KG1 (cell line): Measurements from ENCODE around the gene ITPR2.

Source experiments
- DNase-seq: peaks from one replicate; lab custom pipeline; 2025; lab: John Stamatoyannopoulos, UW

The ITPR2 gene

DNA sequence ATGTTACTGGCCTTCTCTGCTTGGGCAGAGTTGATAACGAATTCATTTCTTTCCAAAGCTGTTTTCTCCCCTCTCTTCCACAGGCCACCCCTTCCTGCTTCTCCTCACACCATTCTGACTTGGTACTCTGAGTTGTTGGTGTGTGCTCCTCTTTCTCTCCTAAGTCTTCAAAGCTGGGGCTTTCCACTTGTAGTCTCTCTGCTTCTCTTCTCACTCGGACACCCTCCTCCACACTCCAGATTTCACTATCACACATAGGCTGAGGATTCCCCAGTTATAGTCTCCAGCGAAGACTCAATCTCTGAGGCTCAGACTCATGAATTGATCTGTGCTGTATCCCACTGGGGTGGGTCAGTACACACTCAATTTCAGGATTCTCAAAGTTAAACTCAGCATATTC lies 436.6 kb downstream of the ITPR2 start:
- no peak for DNase-seq

DNA sequence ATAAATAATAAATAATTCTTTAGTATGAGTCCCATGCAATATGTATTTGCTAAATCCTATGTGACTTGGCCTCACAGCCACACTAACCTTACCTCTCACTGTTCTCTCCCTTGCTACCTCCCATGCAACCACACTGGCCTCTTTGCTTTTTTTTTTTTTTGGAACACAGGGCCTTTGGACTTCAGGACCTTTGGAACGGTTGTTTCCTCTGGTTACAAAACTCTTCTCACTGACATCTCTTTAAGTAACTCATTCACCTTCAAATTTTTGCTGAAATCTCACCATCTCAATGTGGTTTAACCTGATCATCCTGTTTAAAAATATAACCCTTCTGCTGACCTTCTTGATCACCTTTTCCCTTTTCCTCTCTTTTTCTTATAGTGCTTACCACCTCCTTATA lies 443.7 kb downstream of the ITPR2 start:
- no peak for DNase-seq

DNA sequence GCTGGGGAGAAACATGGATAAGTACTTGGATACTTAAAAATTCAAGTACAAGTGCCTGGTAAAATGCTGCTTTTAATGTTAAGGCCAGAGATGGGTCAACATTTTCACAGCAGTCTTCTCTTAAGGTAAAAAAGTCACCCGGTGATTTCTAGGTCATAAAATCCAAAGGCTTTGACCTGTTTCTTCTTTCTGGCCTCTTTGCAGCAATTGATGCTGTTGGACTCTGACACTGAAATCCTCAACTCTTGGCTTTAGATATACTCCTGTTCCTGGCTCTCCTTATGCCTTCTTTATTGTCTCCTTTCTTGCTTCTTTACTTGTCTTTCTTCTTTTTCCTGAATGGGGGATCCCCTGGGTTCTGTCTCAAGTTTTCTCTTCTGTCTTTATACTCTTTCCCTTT lies 448.5 kb downstream of the ITPR2 start:
- no peak for DNase-seq

GRCh38 chr12:26383041-26383440 lies 450.0 kb downstream of the ITPR2 start:
- no peak for DNase-seq

GRCh38 chr12:26380897-26381296 lies 452.1 kb downstream of the ITPR2 start:
- DNase-seq, result no peak

- no peak for DNase-seq
Observed at GRCh38 chr12:26379777-26380467, 453.1 kb downstream of the ITPR2 start.

GRCh38 chr12:26378711-26379110 lies 454.3 kb downstream of the ITPR2 start:
- DNase-seq, result no peak

DNA sequence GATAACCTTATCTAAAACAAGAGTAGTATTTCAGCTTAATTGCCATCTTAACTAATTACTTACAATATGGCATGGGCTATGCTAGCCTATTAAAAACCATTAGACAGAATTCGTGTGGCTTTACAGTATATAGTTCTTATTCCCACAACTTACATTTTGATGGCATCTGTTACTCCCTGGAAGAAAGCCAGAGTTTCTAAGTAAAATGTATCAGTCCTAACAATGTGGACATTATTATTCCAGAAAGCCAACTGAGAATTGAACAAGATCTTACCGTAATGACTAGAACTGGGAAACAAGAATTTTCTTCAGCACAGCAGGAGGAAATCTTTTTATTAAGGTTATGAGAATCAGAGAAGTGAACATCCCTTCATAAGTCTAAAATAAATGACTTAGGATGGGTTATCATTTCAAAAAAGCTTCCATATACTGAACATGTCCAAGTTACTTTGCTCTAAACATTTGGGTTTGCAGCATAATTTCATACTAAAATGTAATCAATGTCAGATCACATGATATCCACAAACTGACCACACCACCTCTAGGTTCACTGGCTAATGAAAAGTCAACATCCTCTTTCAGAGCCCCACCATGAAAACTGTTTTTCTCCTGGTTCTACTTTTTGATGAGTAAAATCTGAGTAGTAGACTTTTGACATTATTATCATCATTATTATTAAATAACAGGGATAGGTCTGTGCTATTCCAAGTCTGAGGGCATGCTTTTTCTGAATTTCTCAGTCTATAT lies 457.9 kb downstream of the ITPR2 start:
- no peak for DNase-seq

- no peak for DNase-seq
Observed at GRCh38 chr12:26373606-26374495, 459.1 kb downstream of the ITPR2 start.

DNA sequence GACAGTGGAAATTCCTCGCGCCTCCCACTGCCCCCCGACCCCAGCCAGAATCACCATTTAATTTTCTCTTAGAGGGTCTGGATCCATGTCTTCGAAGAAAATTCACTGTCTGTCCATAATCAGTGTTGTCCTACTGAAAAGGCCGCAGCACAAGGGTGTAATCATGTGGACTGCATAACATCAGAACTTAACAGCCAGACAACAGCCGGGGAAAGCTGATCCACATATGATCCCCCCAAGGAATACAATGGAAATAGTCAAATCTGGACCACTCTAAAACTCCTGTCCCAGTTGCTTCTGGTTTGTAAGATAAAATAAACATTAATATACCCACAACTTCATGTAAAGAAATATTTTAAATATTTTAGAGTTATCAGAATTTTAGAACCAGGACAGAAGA lies 460.1 kb downstream of the ITPR2 start:
- DNase-seq, result no peak

- no peak for DNase-seq
Observed at GRCh38 chr12:26370098-26370497, 462.9 kb downstream of the ITPR2 start.

- no peak for DNase-seq
Observed at GRCh38 chr12:26369588-26369987, 463.4 kb downstream of the ITPR2 start.

- DNase-seq, result no peak
Observed at GRCh38 chr12:26367991-26368730, 464.8 kb downstream of the ITPR2 start.

- DNase-seq, result no peak
Observed at GRCh38 chr12:26361964-26362363, 471.0 kb downstream of the ITPR2 start.

DNA sequence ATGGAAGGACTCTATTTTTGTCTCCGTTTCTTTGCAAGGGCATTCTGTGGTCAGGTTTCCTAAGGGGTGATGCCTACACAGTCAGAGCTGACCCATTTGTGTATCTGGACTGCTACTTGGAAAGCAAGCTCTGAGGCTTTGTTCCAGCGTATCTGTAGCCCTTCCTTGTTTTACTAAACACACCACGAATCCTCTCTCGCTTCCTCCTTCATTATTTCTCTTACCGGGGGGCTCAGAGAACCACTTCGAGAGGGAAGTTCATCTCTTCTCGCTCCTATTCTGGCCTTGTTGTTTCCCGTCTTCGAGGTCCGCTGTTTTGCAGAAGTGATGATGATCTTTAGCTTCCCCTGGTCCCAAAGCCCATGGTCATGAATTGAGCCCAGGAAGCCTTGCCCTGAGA lies 472.9 kb downstream of the ITPR2 start:
- no peak for DNase-seq

DNA sequence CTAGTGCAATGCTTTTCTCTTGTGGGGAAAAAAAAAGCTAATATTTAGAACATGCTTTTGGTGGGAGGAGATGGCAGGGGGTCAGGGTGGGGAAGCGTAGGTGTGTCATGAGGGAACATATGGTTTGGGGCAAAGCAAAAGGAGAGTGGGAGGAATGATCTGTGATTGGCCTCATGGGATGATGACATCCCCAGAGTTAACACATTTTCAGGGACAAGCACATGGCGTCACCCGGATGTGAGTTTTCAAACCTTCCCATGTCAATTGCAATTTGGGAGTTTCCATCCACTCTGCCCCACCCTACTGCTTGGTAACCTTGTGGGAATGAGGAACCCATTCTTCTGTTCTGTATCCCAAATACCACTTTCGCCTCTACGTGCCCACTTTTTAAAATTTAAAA lies 473.4 kb downstream of the ITPR2 start:
- no peak for DNase-seq

GRCh38 chr12:26358651-26359050 lies 474.3 kb downstream of the ITPR2 start:
- no peak for DNase-seq

DNA sequence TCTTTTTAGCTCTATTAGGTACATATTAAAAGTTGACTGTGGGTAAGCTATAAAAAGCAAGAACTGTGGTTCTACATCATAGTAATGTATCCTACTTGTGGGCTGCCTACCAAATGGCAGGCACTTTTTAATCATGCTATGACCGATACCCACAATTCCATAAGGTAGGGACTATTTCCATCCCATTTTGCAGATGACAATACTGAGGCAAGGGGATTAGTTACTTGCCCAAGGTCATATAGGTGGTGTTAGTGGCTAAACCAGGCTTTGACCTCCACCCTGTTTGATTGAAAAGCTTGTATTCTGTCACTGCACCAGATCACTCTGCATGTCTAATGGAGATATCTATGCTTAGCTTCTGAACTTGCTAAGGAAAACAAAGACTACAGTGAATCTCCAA lies 485.7 kb downstream of the ITPR2 start:
- no peak for DNase-seq

DNA sequence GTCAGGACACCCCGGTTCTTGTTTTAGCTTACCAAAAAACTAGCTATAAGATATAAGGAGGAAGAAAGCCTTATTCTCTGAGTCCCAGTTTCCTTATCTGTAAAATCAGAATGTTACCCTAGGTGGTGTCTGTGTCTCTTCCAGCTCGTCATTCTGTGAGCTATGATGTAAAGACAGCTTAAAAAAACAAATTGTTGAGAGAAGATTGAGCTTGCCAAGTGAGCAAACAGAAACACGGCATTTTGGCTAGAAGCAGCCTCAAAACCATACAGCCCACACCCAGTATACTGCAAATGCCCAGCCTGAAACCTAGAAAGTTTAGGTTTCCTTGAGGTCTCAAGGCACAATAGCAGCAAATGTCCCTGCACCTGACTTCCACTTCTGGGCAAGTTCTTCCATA lies 486.3 kb downstream of the ITPR2 start:
- peak; percentile 36 for DNase-seq

- DNase-seq, result peak; percentile 71
Observed at GRCh38 chr12:26345471-26346003, 487.5 kb downstream of the ITPR2 start.

DNA sequence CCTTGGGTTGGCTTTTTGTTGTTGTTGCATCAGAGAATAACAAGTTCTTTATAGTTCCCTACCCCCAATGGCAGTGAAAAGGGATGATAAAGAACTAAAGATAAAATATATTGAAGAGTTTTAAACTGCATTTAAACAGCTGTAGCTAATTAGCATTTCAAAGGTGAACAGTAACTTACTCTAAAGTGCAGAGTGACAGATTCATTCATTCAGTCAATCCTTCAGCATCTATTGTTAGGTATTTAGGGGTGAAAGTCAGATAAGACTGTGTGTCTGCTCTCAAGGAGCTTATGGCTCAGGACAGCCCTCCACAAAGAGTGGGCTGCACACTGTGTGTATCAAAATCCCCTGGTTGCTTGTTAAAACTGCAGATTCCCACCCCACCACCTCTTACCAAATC lies 491.5 kb downstream of the ITPR2 start:
- DNase-seq, result no peak

GRCh38 chr12:26340649-26341048 lies 492.3 kb downstream of the ITPR2 start:
- peak; percentile 69 for DNase-seq
